IPS DF 4.7 (cell line): ENCODE results near the gene TTLL6.
"Not testable (repeated sequence)": the region's sequence is repeated elsewhere in the genome, so short reads cannot be mapped to it uniquely, and the experiment has no call there.

Source experiments
- DNase-seq: peaks from one replicate; pipeline ENCODE4 v3.0.0-alpha.2; 2013; ENCODE audit warnings: low spot score; ENCODE audit errors: extremely low read depth

The TTLL6 gene

GRCh38 chr17:48724251-48725003, 92.6 kb downstream of the TTLL6 start:
- no peak for DNase-seq

GRCh38 chr17:48723423-48724250, 93.4 kb downstream of the TTLL6 start:
- DNase-seq = no peak

GRCh38 chr17:48722915-48723422, 94.1 kb downstream of the TTLL6 start, which contains the start of gene PRAC2:
Gene PRAC2 (plus strand): TSS chr17:48723185. CDS start chr17:48724411, 1,226 bp downstream.
- no peak for DNase-seq

- DNase-seq = no peak
These were observed 94.7 kb downstream of the TTLL6 start, which contains the start of gene PRAC1 for GRCh38 chr17:48722201-48722907. Gene PRAC1 (minus strand): TSS chr17:48722518. CDS start chr17:48722392, 126 bp downstream.

GRCh38 chr17:48721009-48721402, 96.0 kb downstream of the TTLL6 start:
- no peak for DNase-seq

- no peak for DNase-seq
These were observed 96.6 kb downstream of the TTLL6 start for GRCh38 chr17:48720266-48721008.

- no peak for DNase-seq
These were observed 97.3 kb downstream of the TTLL6 start for GRCh38 chr17:48719642-48720265.

- no peak for DNase-seq
These were observed 98.0 kb downstream of the TTLL6 start for GRCh38 chr17:48718761-48719641.

- DNase-seq = no peak
These were observed 98.7 kb downstream of the TTLL6 start for GRCh38 chr17:48718227-48718760.

GRCh38 chr17:48717367-48718226, 99.4 kb downstream of the TTLL6 start:
- DNase-seq = no peak

GRCh38 chr17:48716549-48716948, 100.5 kb downstream of the TTLL6 start:
- DNase-seq = not testable (repeated sequence)

- DNase-seq = no peak
These were observed 101.3 kb downstream of the TTLL6 start for GRCh38 chr17:48715496-48716399.
